PFSK-1 (cell line): ENCODE measurements around the gene HSD3B2.

Experiments used
- FOXP2 ChIP-seq: optimal IDR thresholded peaks from 2 replicates; pipeline ENCODE3; 2011; ENCODE audit warnings: borderline replicate concordance, control low read depth, inconsistent platforms; ENCODE audit not compliant: insufficient read depth; ENCODE audit errors: extremely low read length, extremely low read depth
- POLR2AphosphoS5 ChIP-seq: IDR thresholded peaks from 2 replicates; pipeline ENCODE4 v1.6.1; 2012; ENCODE audit warnings: low read depth, mild to moderate bottlenecking, control low read depth, low read length, moderate library complexity
- REST ChIP-seq, 2 experiments: IDR thresholded peaks; 2 replicates each; pipeline versions ENCODE4 v1.6.1 to v1.8.0; 2011 to 2012; ENCODE audit warnings: low read depth in 2 of 2, low read length in 2 of 2, control low read depth in 1 of 2, inconsistent platforms in 1 of 2, mild to moderate bottlenecking in 1 of 2, moderate library complexity in 1 of 2; ENCODE audit not compliant: insufficient read depth in 1 of 2
- SIN3A ChIP-seq: IDR thresholded peaks from 2 replicates; pipeline ENCODE4 v1.6.1; 2012; ENCODE audit warnings: mild to moderate bottlenecking, low read length, moderate library complexity, borderline replicate concordance; ENCODE audit not compliant: insufficient read depth
- TAF1 ChIP-seq: IDR thresholded peaks from 2 replicates; pipeline ENCODE4 v1.6.1; 2012; ENCODE audit warnings: low read length, control low read depth, borderline replicate concordance; ENCODE audit not compliant: insufficient read depth

- TF ChIP-seq SIN3A (no peak), TAF1 (no peak), POLR2AphosphoS5 (no peak), REST (IDR thresholded peaks at IDR 0.05; ENCODE audit: insufficient read depth in 1 of 2, low read depth in 2 of 2, low read length in 2 of 2) (no peak), FOXP2 (no peak)
Observed at GRCh38 chr1:119467857-119468668, 53.1 kb downstream of the HSD3B2 start.
